ENCODE data around the gene CHRM1.
"Not testable (repeated sequence)": the region's sequence is repeated elsewhere in the genome, so short reads cannot be mapped to it uniquely, and the experiment has no call there.

Gene CHRM1

GRCh38 chr11:62859281-62859703 is 61.9 kb downstream of the CHRM1 start:
- POLR2A ChIA-PET; H3K4me3 ChIP-seq (ENCODE audit: low read depth, low read length); H3K27ac ChIP-seq (ENCODE audit: extremely low read depth, low read depth, low read length); H3K4me1 ChIP-seq (ENCODE audit: control insufficient read depth, insufficient read depth, low read length); H3K9me3 ChIP-seq (ENCODE audit: control insufficient read depth, insufficient read depth, low read depth, low read length); CTCF ChIA-PET: not testable (repeated sequence)
- H3K36me3 ChIP-seq (ENCODE audit: control insufficient read depth in 2 of 2, insufficient read depth in 1 of 2, low read length in 2 of 2), result peaks cover 0 to 27% of the 10 kb centered on the region in 2 experiments; a peak in 1 of 3 replicates
- TF ChIP-seq KLF1 (tag by site-specific recombination; IDR thresholded peaks at IDR 0.05), result peak; percentile 68
- peak; percentile 43; the same call in 1 of the 2 replicates for TF ChIP-seq OSR2 (tag by site-specific recombination; IDR thresholded peaks at IDR 0.05)
- TF ChIP-seq GLIS1 (tag by site-specific recombination; IDR thresholded peaks at IDR 0.05), result peak; percentile 18; the same call in 1 of the 2 replicates
- peak; percentile 64 for TF ChIP-seq PRDM10 (tag by site-specific recombination; IDR thresholded peaks at IDR 0.05)
